BE2C (cell line): ENCODE measurements around the gene THEMIS.

Source experiments
- DNase-seq: peaks from one replicate; pipeline ENCODE4 v3.0.0-alpha.2; 2020
- H3K27me3 ChIP-seq: fragments of 250-450 bp; sonication (Bioruptor Pico); 2 replicates; pipeline ENCODE4 v1.5.1; 2020; ENCODE audit warnings: mild to moderate bottlenecking
- H3K36me3 ChIP-seq: fragments of 250-450 bp; sonication (Bioruptor Pico); 2 replicates; pipeline ENCODE4 v1.5.1; 2020; ENCODE audit warnings: mild to moderate bottlenecking
- H3K4me1 ChIP-seq: fragments of 250-450 bp; sonication (Bioruptor Pico); 2 replicates; pipeline ENCODE4 v1.5.1; 2020
- H3K4me3 ChIP-seq: 2 replicates; pipeline ENCODE4 v1.5.1; 2011; ENCODE audit warnings: low read depth, low read length
- H3K9me3 ChIP-seq: fragments of 250-450 bp; sonication (Bioruptor Pico); 2 replicates; pipeline ENCODE4 v1.5.1; 2020
- TF ChIP-seq, protein P1 (sequence below): IDR thresholded peaks from 2 replicates; pipeline ENCODE4 v1.5.1; 2012; ENCODE audit warnings: mild to moderate bottlenecking, low read depth, low read length

Gene THEMIS

DNA sequence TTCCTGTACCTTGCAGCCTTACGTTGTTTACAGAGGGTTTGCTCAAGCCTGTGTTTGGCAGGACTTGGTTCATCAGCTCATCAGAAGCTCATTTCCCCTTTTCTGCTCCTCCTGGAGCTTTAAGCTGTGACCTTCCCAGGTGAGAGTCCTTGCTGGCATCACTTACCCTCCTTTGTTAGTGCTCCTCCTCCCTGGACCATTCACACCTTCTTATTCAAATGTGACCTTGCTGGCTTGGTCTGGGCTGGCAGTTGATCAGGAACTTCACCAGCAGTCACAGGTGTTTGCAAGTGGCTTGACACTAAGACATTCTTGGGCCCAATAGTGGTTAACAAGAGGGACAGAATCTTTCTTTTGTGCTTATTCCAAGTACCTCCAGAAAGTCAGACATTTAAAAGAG is 175.0 kb downstream of the THEMIS start:
- Histone ChIP-seq H3K9me3 (no peaks in the 10 kb centered on the region), H3K4me3 (no peak overlapping the region), H3K36me3 (no peaks in the 10 kb centered on the region), H3K4me1 (no peaks in the 10 kb centered on the region), H3K27me3 (peaks cover 23% of the 10 kb centered on the region)
- DNase-seq = no peak
- TF ChIP-seq, protein P1, sequence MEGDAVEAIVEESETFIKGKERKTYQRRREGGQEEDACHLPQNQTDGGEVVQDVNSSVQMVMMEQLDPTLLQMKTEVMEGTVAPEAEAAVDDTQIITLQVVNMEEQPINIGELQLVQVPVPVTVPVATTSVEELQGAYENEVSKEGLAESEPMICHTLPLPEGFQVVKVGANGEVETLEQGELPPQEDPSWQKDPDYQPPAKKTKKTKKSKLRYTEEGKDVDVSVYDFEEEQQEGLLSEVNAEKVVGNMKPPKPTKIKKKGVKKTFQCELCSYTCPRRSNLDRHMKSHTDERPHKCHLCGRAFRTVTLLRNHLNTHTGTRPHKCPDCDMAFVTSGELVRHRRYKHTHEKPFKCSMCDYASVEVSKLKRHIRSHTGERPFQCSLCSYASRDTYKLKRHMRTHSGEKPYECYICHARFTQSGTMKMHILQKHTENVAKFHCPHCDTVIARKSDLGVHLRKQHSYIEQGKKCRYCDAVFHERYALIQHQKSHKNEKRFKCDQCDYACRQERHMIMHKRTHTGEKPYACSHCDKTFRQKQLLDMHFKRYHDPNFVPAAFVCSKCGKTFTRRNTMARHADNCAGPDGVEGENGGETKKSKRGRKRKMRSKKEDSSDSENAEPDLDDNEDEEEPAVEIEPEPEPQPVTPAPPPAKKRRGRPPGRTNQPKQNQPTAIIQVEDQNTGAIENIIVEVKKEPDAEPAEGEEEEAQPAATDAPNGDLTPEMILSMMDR = no peak

DNA sequence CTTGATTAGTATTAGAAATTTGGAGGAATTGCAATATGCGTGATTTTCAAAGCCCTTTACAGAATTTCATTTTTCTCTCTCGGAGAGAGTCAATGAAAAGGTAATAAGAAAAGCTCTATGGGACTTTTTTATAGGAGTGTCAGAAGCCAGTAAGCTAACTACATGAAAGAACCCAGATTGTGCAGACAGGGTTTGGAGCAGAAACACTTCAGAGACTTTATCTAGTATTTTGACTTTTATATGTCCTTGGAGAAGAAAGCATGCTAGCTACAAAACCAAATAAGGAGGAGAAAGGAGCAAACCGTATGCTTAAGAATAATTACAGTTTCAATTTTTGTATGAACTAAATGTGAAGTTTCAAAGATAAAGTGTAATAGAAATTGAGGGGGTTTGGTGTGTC is 182.2 kb downstream of the THEMIS start:
- Histone ChIP-seq H3K27me3 (peaks cover 8% of the 10 kb centered on the region; the same call in 1 of the 2 replicates), H3K4me1 (no peaks in the 10 kb centered on the region), H3K9me3 (no peaks in the 10 kb centered on the region), H3K4me3 (no peak overlapping the region), H3K36me3 (no peaks in the 10 kb centered on the region)
- no peak for DNase-seq
- TF ChIP-seq, protein P1 = no peak

DNA sequence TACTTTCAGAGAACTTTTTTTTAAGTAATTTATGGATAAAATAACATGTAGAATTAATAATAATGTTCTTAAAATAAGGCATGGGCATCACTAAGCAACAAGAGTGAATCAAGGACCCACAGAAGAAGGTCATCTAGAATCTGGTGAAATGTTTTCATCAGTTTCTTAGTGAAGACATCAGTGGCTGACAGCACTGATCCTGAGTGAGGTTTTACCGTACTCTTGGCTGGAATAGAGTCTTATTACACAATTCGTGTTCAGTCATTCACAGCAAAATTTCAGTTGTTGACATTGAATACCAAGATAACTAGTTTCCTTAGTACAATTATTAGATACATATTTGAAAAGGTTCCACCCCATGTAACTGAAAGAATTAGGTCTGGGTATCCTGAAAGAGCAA is 183.5 kb downstream of the THEMIS start:
- TF ChIP-seq, protein P1 = no peak
- Histone ChIP-seq H3K4me3 (no peak overlapping the region), H3K36me3 (no peaks in the 10 kb centered on the region), H3K27me3 (peaks cover 12% of the 10 kb centered on the region; the same call in 1 of the 2 replicates), H3K9me3 (no peaks in the 10 kb centered on the region), H3K4me1 (no peaks in the 10 kb centered on the region)
- DNase-seq = no peak

- Histone ChIP-seq H3K4me1 (no peaks in the 10 kb centered on the region), H3K9me3 (no peaks in the 10 kb centered on the region), H3K36me3 (no peaks in the 10 kb centered on the region), H3K4me3 (no peak overlapping the region), H3K27me3 (peaks cover 12% of the 10 kb centered on the region; the same call in 1 of the 2 replicates)
- no peak for DNase-seq
- TF ChIP-seq, protein P1 = no peak
Measured at GRCh38 chr6:127716465-127716864, 184.4 kb downstream of the THEMIS start.

GRCh38 chr6:127710668-127711067 is 190.2 kb downstream of the THEMIS start:
- H3K4me1 ChIP-seq = no peaks in the 10 kb centered on the region
- no peaks in the 10 kb centered on the region for H3K36me3 ChIP-seq
- TF ChIP-seq, protein P1 = no peak
- DNase-seq = no peak
- H3K27me3 ChIP-seq = 0 out of 2 replicates have a peak, but pooled peaks cover 5% of the 10 kb centered on the region
- H3K4me3 ChIP-seq = no peak overlapping the region
- no peaks in the 10 kb centered on the region for H3K9me3 ChIP-seq

DNA sequence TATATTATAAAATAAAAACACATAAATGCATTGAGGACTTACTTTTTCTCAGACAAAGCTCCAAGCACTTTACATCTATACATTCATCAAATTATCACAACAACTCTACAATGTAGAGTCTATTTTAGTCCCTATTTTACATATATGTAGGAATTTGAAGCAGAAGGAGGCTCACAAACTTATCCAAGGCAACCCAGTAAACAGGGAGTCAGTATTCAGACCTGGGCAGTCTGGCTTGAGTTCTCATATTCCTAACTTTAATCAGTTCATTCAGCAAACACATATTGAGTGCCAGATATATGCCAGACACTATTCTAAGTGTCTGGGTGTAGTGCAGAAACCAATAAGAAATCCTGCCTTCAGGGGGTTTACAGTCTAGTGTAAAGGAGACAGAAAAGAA is 194.6 kb downstream of the THEMIS start:
- Histone ChIP-seq H3K4me3 (no peak overlapping the region), H3K9me3 (no peaks in the 10 kb centered on the region), H3K27me3 (no peaks in the 10 kb centered on the region), H3K36me3 (no peaks in the 10 kb centered on the region), H3K4me1 (no peaks in the 10 kb centered on the region)
- no peak for DNase-seq
- TF ChIP-seq, protein P1 = no peak
